ENCODE results near the gene POLR2F.
"Not testable (repeated sequence)": the region's sequence is repeated elsewhere in the genome, so short reads cannot be mapped to it uniquely, and the experiment has no call there.

POLR2F gene

GRCh38 chr22:37925767-37926166 lies 27.7 kb upstream of the POLR2F start:
- DNase-seq, result no peak

- no peak for DNase-seq
Measured at GRCh38 chr22:37926358-37926757, 27.1 kb upstream of the POLR2F start.

GRCh38 chr22:37926771-37927636 lies 26.5 kb upstream of the POLR2F start:
- DNase-seq, result no peak

GRCh38 chr22:37927637-37927936 lies 25.9 kb upstream of the POLR2F start:
- DNase-seq, result no peak

- no peak for DNase-seq
Measured at GRCh38 chr22:37929390-37929789, 24.1 kb upstream of the POLR2F start.

DNA sequence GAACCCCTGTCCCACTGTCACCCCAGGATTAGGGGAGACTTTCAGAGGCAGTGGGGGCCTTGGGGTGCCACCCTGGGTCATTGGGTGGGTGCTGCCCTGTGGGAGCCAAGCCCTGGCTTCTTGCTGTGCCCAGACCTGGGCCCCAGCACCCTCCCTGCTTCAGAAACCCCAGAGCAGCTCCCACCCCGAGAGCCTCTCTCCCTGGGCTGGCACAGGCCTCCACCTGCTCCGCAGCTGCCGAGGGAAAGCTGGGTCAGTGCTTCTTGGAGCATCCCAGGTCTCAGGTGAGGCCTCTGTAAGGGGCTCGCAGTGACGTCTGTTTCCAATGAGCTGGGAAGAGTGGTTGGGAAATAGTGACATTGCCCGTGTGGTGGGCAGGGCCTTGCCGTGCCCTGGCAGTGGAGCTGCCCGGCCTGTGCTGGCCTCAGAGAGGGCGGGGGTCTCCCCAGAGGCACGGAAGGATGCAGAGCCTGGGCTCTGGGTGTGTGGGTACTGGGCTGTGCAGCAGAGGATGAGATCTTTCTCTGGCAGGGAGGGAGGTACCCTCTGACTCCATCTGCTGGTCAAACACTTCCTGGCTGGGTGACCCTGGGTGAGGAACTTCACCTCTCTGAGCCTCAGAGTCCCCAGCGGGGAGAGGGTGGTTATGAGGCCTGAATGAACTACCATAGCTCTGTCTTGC lies 23.1 kb upstream of the POLR2F start:
- DNase-seq, result peak; percentile 9

- DNase-seq, result no peak
Measured at GRCh38 chr22:37930952-37931440, 22.5 kb upstream of the POLR2F start.

DNA sequence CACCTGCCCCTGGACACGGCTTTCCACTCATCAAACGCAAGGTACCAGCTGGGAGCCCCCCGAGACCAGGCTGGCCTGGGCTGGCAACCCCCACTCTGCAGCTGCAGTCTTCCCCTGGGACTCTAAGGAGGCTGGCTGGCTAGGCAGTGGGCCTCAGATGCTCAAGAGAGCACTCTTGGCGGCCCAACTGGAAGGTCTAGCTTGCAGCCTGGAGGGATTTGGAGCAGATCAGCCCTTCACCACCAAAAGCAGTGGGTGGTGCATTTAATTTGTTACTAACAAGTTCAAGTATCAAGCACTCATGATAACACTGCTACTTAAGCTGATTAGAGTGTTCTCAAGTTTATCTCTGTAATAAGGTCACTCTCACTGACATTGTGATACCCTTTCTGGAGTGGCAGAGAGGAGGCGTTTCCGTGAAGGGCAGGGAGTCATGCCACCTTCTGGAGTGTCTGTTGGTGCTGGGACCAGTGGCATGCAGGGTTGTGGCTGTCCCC lies 21.6 kb upstream of the POLR2F start:
- DNase-seq, result no peak

DNA sequence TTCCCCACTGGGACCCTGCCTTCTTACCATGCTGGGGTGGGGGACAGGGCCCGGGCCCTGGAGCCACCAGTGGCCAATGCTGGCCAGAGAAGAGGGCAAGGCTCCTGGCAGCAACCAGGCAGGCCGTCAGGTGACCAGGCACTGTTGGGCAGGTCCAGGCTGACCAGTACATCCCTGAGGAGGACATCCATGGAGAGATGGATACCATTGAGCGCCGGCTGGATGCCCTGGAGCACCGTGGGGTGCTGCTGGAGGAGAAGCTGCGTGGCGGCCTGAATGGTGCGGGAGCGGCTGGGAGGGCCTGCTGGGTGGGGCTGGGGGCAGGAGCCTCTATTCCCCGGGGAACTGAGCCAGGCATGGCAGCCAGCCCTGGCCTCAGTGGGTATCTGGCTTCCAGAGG lies 21.1 kb upstream of the POLR2F start:
- DNase-seq, result no peak

- no peak for DNase-seq
Measured at GRCh38 chr22:37932821-37933578, 20.5 kb upstream of the POLR2F start.

DNA sequence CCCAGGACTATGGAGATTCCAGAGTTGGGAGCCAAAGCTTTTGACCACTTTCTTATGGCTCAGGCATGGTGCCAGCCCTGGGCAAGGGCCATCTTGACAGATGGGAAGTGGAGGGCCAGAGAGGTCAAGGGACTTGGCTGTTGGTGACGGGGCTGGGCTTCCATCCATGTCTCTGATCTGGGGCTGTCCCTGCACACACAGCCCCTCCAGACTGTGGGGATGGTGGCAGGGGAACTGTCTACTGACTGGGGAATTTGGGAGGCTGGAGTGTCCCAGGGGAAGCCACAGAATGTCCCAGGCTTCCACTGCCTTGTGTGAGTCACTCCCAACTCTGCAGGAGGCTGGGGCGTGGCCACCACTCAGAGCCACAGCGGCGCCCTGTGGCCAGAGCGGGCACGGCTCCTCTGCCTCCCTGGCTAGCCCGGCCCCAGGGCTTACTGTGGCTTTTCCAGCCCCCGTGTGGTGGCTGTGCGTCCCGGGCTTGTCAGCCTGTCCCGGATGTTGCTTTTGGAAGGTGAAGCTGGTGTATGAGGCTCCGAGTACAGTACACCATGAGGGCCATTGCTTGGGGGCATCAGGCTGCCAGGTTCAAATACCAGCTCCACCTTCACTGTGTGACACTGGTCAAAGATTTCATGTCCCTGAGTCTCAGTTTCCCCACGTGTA lies 19.7 kb upstream of the POLR2F start:
- DNase-seq, result peak; percentile 58

DNA sequence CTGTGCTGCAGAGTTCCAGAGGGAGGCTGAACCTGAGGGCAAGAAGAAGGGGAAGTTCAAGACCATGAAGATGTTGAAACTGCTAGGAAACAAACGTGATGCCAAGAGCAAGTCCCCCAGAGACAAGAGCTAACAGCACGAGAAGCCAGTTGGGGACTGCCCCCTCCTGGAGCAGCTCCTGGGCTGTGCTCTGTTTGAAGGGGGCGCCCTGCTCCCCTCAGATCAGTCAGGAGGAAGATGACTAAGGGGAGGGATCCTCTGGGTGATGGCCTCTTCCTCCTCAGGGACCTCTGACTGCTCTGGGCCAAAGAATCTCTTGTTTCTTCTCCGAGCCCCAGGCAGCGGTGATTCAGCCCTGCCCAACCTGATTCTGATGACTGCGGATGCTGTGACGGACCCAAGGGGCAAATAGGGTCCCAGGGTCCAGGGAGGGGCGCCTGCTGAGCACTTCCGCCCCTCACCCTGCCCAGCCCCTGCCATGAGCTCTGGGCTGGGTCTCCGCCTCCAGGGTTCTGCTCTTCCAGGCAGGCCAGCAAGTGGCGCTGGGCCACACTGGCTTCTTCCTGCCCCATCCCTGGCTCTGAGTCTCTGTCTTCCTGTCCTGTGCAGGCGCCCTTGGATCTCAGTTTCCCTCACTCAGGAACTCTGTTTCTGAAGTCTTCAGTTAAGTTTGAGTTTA lies 12.7 kb upstream of the POLR2F start:
- no peak for DNase-seq

DNA sequence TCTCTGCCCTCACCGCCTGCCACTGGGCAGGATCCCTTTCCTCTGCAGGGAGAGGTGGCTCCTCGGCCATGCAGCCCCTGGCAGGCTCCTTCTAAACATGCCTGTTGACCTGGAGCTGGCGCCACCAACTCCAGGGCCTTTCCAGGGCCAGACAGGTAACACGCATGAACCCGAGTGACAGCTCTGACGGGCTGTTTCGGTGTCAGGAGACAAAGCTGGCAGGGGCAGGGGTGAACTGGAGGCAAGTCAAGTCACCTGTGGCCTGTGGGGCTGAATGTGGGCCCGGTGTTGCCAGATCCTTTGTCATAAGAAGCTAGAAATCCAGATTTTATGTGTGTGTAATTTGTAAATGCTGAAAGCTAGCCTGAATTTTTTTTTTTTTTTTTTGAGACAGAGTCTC lies 11.4 kb upstream of the POLR2F start:
- no peak for DNase-seq

DNA sequence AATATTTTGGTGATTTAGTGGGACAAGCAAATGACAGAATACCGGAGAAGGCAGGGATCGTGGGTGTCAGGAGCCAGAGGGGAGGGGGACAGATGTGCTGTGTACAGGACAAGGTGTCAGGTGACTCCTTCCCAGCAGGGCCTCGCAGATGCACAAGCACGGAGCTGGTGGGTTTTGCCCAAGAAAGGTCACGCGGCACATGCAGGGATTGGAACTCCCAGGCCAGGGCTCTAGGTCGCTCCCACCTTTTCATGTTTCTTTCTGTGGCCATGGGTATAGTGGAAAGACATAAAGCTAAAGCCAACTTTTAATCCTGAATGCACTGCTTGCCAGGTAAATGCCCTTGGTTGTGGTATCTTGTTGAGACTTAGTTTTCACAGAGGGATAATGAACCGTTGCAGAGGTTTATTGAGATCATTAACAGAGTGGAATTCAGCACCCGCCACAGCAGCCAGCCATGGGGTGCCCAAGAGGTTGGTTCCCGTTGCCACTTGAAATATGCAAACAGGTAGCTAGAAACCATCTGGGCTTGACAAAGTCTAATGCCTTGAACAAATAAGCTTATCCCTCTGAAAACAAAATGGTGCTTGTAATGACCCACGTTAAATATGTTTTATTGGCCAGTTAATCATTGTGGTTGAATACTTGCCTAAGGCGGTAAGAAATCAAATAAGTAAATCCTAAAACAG lies 10.2 kb upstream of the POLR2F start:
- DNase-seq, result no peak

GRCh38 chr22:37943825-37944198 lies 9.7 kb upstream of the POLR2F start:
- no peak for DNase-seq

GRCh38 chr22:37944423-37944822 lies 9.1 kb upstream of the POLR2F start:
- DNase-seq, result not testable (repeated sequence)

GRCh38 chr22:37947142-37947795 lies 6.2 kb upstream of the POLR2F start:
- DNase-seq, result not testable (repeated sequence)

- DNase-seq, result no peak
Measured at GRCh38 chr22:37951305-37951704, 2.2 kb upstream of the POLR2F start.

GRCh38 chr22:37952629-37953028 lies 870 bp upstream of the POLR2F start:
- DNase-seq, result not testable (repeated sequence)

DNA sequence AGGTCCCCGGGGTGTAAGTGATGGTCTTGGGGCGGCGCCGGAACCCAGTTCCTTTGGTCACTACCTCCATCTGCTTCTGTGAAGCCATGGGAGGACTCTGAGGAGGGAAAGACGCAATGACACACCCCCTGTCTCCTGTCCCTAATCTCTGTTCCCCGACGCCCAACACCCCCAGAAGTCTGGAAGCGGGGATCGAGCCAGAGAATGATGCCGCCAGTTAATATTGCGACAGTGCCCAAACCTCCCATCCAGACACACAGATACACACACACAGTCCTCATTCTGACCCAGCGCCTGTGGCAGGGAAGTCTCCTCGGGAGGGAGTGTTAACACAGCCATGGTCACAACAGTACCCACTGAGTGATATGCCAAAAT lies 450 bp upstream of the POLR2F start:
- peak; percentile 16 for DNase-seq

DNA sequence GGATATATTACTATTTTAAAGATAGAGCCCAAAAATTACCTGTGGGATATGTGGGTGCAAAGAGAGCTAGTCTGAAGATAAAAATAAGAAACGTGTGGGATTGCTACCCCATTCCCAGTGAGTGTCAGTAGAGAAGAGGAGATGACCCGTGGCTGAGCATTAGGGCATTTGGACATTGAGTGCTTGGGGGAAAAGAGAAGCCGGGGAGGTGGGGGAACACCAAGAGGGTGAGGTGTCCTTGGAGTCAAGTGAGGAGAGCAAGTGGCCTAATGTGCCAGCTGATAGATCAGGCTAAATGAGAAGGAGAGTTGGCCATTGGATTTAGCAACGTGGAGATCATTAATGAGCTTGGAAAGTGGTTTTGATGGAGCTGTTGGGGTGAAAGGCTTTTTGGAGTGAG lies 1.2 kb downstream of the POLR2F start:
- DNase-seq, result no peak

Measured in SHP77 treated with DMSO at 0.1 percent for 48 hours (cell line).